ENCODE data around the gene NAA10. TPM values are rescaled to one million over a fixed set of nuclear protein-coding genes. Genes with fewer than 3 reads are reported as not detected.

The NAA10 gene
- total and polyA plus RNA-seq, 5 experiments from 2014 or later: 66.8 to 80.8 (median 72.1) TPM

GRCh38 chrX:153965406-153965805 lies 30.6 kb upstream of the NAA10 start:
- POLR2A ChIA-PET: interaction anchor here (1.4 to 7.9 kb wide), 2 partner anchors 37 to 38 kb away, joined by 3 to 131 read pairs; partner anchors contain the start of gene ARHGAP4
- Mint-ChIP-seq H3K9me3 (no peaks in the 10 kb centered on the region), H3K27ac (peak overlapping the region in 8 of 10 donors; percentile 8 to 96 (median 67)), H3K4me3 (peak overlapping the region in 6 of 10 donors; percentile 18 to 94 (median 52)), H3K4me1 (peaks cover 9 to 43% (median 42%) of the 10 kb centered on the region in 4 donors), H3K27me3 (no peaks in the 10 kb centered on the region), H3K36me3 (peaks cover 0 to 24% (median 0%) of the 10 kb centered on the region in 3 donors)
- ATAC-seq (no peak), DNase-seq (no peak)

DNA sequence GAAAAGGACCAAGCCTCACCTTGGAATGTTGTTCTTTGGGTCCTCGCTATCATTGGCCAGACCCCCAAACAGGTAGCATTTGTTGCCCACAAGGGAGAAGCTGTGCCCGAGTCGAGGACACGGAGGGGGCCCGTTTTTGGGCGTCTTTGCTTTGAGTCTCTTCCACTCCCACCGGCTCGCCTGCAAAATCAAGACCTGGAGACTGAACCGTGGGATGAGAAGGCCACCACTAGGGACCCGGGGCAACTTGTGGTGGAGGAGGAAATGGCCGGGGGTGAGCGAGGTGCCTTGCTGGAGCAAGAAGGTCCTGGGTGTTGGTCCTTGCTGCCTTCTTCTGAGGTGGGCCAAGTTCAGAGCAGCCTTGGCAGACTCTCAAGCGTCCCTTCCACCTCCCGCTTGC lies 29.3 kb upstream of the NAA10 start:
- H3K27me3 Mint-ChIP-seq: no peaks in the 10 kb centered on the region
- peaks cover 9 to 43% (median 37%) of the 10 kb centered on the region in 4 donors for H3K4me1 Mint-ChIP-seq
- H3K27ac Mint-ChIP-seq: peak overlapping the region in 1 of 10 donors; percentile 44
- no peak overlapping the region for H3K4me3 Mint-ChIP-seq
- H3K9me3 Mint-ChIP-seq: no peaks in the 10 kb centered on the region
- no peak for DNase-seq
- H3K36me3 Mint-ChIP-seq: peaks cover 0 to 32% (median 0%) of the 10 kb centered on the region in 3 donors
- ATAC-seq: no peak
- POLR2A ChIA-PET: interaction anchor here (1.4 kb wide), 1 partner anchor 36 kb away, joined by 3 read pairs; no protein-coding TSS in a partner anchor

- POLR2A ChIA-PET: no interaction called here
- H3K36me3 Mint-ChIP-seq: peaks cover 0 to 32% (median 0%) of the 10 kb centered on the region in 3 donors
Observed at GRCh38 chrX:153963546-153963945, 28.7 kb upstream of the NAA10 start.

GRCh38 chrX:153961292-153961691 lies 26.5 kb upstream of the NAA10 start:
- Mint-ChIP-seq H3K4me1 (peaks cover 0 to 21% (median 15%) of the 10 kb centered on the region in 4 donors), H3K9me3 (no peaks in the 10 kb centered on the region), H3K4me3 (no peak overlapping the region), H3K27ac (no peak overlapping the region), H3K27me3 (no peaks in the 10 kb centered on the region), H3K36me3 (peaks cover 0 to 44% (median 0%) of the 10 kb centered on the region in 3 donors)
- ATAC-seq (no peak), DNase-seq (no peak)
- POLR2A ChIA-PET: no interaction called here

More at GRCh38 chrX:153963546-153963945, 28.7 kb upstream of the NAA10 start:
- H3K9me3 Mint-ChIP-seq: no peaks in the 10 kb centered on the region
- peak overlapping the region in 2 of 10 donors; percentile 3 to 31 for H3K27ac Mint-ChIP-seq
- no peaks in the 10 kb centered on the region for H3K27me3 Mint-ChIP-seq
- DNase-seq (no peak), ATAC-seq (no peak)
- H3K4me3 Mint-ChIP-seq: no peak overlapping the region
- peaks cover 9 to 43% (median 36%) of the 10 kb centered on the region in 4 donors for H3K4me1 Mint-ChIP-seq

DNA sequence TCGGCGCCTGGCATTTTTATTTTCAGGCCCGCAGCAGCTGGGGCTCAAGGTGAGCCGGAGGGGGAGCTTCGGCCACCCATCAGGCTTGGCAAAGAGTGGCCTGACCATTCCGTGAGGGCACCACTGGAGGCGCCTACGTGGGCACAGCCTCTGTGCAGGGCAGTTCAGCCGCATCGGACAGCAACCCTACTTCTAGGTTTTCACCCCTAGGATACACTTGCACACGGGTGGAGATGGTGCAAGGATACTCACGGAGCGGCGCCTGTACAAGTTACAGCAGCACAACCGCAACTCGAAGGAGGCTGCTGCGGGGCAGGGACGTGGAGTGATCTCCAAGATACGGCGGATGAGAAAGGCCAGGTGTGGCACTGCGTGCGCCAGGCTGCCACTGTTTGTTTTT lies 25.9 kb upstream of the NAA10 start:
- Mint-ChIP-seq H3K36me3 (peaks cover 0 to 49% (median 0%) of the 10 kb centered on the region in 3 donors), H3K4me3 (no peak overlapping the region)

DNA sequence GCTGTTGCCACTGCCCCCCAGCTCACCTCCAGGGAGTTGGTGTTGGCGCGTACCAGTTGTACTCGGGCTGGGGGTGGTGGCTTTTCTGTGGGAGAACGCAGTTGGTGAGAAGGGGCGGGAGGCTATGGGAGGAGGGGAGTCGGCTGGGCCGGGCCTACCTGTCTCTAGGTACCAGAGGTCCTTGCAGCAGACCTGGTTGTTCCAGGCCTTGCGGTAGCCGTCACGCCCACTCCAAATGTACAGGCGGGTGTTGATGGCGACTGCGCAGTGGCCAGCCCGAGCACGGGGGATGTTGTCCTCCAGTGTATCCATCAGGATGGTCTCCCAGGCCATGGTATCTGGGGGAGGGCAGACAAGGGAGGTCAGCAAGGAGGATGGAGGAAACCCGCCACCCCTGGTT lies 25.2 kb upstream of the NAA10 start:
- ATAC-seq (no peak), DNase-seq (no peak)
- POLR2A ChIA-PET: no interaction called here
- Mint-ChIP-seq H3K4me3 (no peak overlapping the region), H3K4me1 (peaks cover 0 to 9% (median 4%) of the 10 kb centered on the region in 4 donors), H3K27ac (peak overlapping the region in 1 of 10 donors; percentile 76), H3K27me3 (no peaks in the 10 kb centered on the region), H3K9me3 (no peaks in the 10 kb centered on the region), H3K36me3 (peaks cover 0 to 52% (median 0%) of the 10 kb centered on the region in 3 donors)

More for the DNA sequence above, 25.9 kb upstream of the NAA10 start:
- POLR2A ChIA-PET: no interaction called here
- ATAC-seq: no peak
- H3K9me3 Mint-ChIP-seq: no peaks in the 10 kb centered on the region
- H3K27me3 Mint-ChIP-seq: no peaks in the 10 kb centered on the region
- H3K4me1 Mint-ChIP-seq: peaks cover 0 to 16% (median 10%) of the 10 kb centered on the region in 4 donors
- DNase-seq: no peak
- H3K27ac Mint-ChIP-seq: peak overlapping the region in 1 of 10 donors; percentile 9

DNA sequence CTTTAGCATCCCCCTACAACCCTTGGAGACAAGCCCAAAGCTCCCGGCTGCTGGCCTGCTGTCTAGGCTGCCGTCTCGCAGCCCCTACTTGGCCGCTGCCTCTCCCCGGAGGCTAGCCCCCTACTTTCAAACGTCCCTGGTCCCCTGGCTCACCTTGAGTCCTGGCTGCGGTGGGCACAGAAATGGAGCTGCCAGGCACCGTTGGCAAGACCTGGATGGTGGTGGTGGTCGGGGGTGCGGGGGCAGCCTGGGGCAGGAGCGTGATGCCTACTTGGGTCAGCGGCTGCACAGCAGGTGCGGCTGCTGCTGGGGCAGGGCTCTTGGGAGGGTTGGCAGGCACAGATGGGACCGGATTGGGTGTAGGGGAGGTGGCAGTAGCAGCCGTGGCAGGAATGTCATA lies 24.8 kb upstream of the NAA10 start:
- H3K36me3 Mint-ChIP-seq: peaks cover 0 to 52% (median 0%) of the 10 kb centered on the region in 3 donors
- ATAC-seq: no peak
- no peak for DNase-seq
- no peaks in the 10 kb centered on the region for H3K27me3 Mint-ChIP-seq
- peak overlapping the region in 1 of 10 donors; percentile 76 for H3K27ac Mint-ChIP-seq
- no peak overlapping the region for H3K4me3 Mint-ChIP-seq
- H3K4me1 Mint-ChIP-seq: peaks cover 0 to 5% (median 2%) of the 10 kb centered on the region in 4 donors
- H3K9me3 Mint-ChIP-seq: no peaks in the 10 kb centered on the region
- POLR2A ChIA-PET: no interaction called here

- peaks cover 0 to 56% (median 0%) of the 10 kb centered on the region in 3 donors for H3K36me3 Mint-ChIP-seq
- DNase-seq: no peak
- no peaks in the 10 kb centered on the region for H3K27me3 Mint-ChIP-seq
- no peak overlapping the region for H3K4me3 Mint-ChIP-seq
- POLR2A ChIA-PET: interaction anchor here (1.8 kb wide), 1 partner anchor 8 kb away, joined by 6 read pairs; no protein-coding TSS in a partner anchor
- no peak overlapping the region for H3K27ac Mint-ChIP-seq
- H3K9me3 Mint-ChIP-seq: no peaks in the 10 kb centered on the region
- ATAC-seq: no peak
- peaks cover 0 to 4% (median 0%) of the 10 kb centered on the region in 4 donors for H3K4me1 Mint-ChIP-seq
Observed at GRCh38 chrX:153958605-153959004, 23.8 kb upstream of the NAA10 start.

GRCh38 chrX:153957224-153957623 lies 22.4 kb upstream of the NAA10 start:
- POLR2A ChIA-PET: no interaction called here
- ATAC-seq: no peak
- Mint-ChIP-seq H3K27ac (no peak overlapping the region), H3K36me3 (peaks cover 0 to 55% (median 0%) of the 10 kb centered on the region in 3 donors), H3K9me3 (no peaks in the 10 kb centered on the region), H3K4me1 (peaks cover 0 to 5% (median 1%) of the 10 kb centered on the region in 4 donors), H3K27me3 (no peaks in the 10 kb centered on the region), H3K4me3 (no peak overlapping the region)
- peak in 1 of 10 donors; percentile 23 for DNase-seq

GRCh38 chrX:153956044-153956907 lies 21.4 kb upstream of the NAA10 start:
- H3K27ac Mint-ChIP-seq: peak overlapping the region in 1 of 10 donors; percentile 49
- ATAC-seq: no peak
- no peak overlapping the region for H3K4me3 Mint-ChIP-seq
- peaks cover 0 to 54% (median under 1%) of the 10 kb centered on the region in 3 donors for H3K36me3 Mint-ChIP-seq
- H3K9me3 Mint-ChIP-seq: no peaks in the 10 kb centered on the region
- DNase-seq: no peak
- H3K27me3 Mint-ChIP-seq: no peaks in the 10 kb centered on the region
- H3K4me1 Mint-ChIP-seq: peaks cover 0 to 5% (median 1%) of the 10 kb centered on the region in 4 donors
- POLR2A ChIA-PET: no interaction called here

DNA sequence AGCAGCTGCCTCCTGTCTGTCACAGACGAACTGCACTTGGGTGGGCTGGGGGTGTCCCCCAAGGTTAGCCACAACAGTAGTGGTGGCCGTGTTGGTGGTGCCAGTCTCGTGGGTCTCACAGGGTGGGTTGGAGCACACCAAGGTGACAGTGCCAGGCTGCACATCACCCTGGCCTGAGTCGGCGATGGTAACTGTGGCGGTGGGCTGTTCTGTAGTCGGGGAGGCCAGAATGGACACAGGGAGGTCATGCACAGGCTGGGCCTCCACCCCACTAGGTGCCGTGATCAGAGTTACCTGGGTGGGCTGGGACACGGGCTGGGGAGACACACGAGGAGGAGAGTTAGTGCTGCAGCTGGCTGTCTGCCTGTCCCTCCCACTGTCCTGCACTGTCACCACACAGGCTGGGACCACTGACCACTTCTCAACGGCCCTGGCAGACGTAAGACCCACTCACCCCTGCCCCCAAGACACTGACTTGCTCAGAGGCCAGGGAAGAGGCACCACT lies 20.4 kb upstream of the NAA10 start:
- H3K27ac Mint-ChIP-seq: peak overlapping the region in 1 of 10 donors; percentile 28
- POLR2A ChIA-PET: no interaction called here
- H3K9me3 Mint-ChIP-seq: no peaks in the 10 kb centered on the region

DNA sequence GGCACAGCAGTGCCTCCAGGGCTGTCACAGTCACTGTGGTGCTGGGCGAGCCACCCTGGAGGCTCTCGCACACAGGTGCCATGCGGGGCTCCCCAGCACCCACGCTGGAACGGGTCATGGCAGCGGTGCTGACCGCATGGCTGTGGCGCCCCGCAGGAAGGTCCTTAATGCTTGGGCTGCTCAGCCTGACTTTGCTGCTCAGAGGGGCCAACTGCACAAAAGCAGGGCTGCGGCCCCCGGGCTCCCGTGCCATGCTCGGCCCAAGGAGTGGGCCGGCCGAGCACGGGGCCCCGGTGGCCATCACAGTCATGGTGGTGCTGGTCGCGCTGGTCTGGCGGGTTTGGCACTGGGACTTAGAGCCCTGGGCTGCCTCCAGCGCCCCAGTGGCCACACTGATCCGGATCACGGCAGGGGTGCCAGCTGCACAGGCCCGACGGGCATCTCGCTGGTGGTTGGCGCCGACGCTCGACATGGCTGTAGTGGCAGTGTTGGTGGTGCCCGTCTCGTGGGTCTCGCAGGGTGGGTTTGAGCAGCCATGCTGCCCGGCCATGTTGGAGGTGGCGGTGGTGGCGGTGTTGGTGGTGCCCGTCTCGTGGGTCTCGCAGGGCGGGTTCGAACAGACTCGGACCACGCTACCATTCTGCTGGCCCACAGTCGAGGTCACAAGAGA lies 19.9 kb upstream of the NAA10 start:
- Mint-ChIP-seq H3K27ac (peak overlapping the region in 5 of 10 donors; percentile 28 to 83 (median 65)), H3K36me3 (peaks cover 0 to 53% (median 2%) of the 10 kb centered on the region in 3 donors), H3K4me1 (peaks cover 0 to 7% (median 1%) of the 10 kb centered on the region in 4 donors), H3K4me3 (no peak overlapping the region), H3K9me3 (no peaks in the 10 kb centered on the region), H3K27me3 (no peaks in the 10 kb centered on the region)
- ATAC-seq: no peak
- POLR2A ChIA-PET: no interaction called here
- DNase-seq: peak in 1 of 10 donors; percentile 43

More for the DNA sequence above, 20.4 kb upstream of the NAA10 start:
- Mint-ChIP-seq H3K4me3 (no peak overlapping the region), H3K36me3 (peaks cover 0 to 54% (median 2%) of the 10 kb centered on the region in 3 donors), H3K4me1 (peaks cover 0 to 6% (median 1%) of the 10 kb centered on the region in 4 donors), H3K27me3 (no peaks in the 10 kb centered on the region)
- DNase-seq (no peak), ATAC-seq (no peak)
